HCT116 (cell line): ENCODE measurements around the gene PRKCH. TPM values are rescaled to one million over a fixed set of nuclear protein-coding genes. Genes with fewer than 3 reads are reported as not detected.

Experiments
- ATAC-seq: fragments of 200-7000 bp; cut with Tn5 transposase; 2 replicates; pipeline ENCODE4 v1.9.1; 2020; ENCODE audit warnings: mild to moderate bottlenecking, moderate library complexity
- BruUV-seq: library from RNA; stranded (reverse); fragments of 400-500 nt; replicated peaks from 2 replicates; lab custom pipeline; 2021; lab: Mats Ljungman, UMichigan
- CTCF ChIA-PET: fragments of 300-600 bp; sonication (Branson Sonifier 250); formaldehyde crosslinking; loops from one replicate; lab custom pipeline; 2021; ENCODE audit warnings: antibody characterized with exemption; lab: Charles Lee
- POLR2A ChIA-PET: fragments of 300-600, 350-600 bp; sonication (Branson Sonifier 250); formaldehyde crosslinking; loops from one replicate; lab custom pipeline; 2021; ENCODE audit warnings: antibody characterized with exemption; lab: Charles Lee
- RAD21 ChIA-PET, 2 experiments: fragments of 300-600 bp; sonication (Branson Sonifier 250); formaldehyde crosslinking; loops; one replicate each; lab custom pipeline; 2023; ENCODE audit warnings: low total read pairs in 2 of 2; ENCODE audit not compliant: uncharacterized antibody in 2 of 2, unreplicated experiment in 2 of 2, low non-redundant PET in 1 of 2; lab: Charles Lee
- DNase-seq: peaks from one replicate; pipeline ENCODE4 v3.0.0-alpha.2; 2010; ENCODE audit warnings: low read depth, low spot score
- H2AFZ ChIP-seq: fragments of 200-600 bp; shearing (Covaris generic), sonication (generic); 2 replicates; pipeline ENCODE4 v1.6.1; 2017; ENCODE audit warnings: low read depth, mixed run types, mixed read lengths, antibody characterized with exemption, low read length; ENCODE audit not compliant: poor library complexity, severe bottlenecking
- H3K27ac ChIP-seq: 2 replicates; pipeline ENCODE4 v1.5.1; 2012; ENCODE audit warnings: low read depth, low read length
- H3K27me3 ChIP-seq: fragments of 200-600 bp; sonication (generic); 2 replicates; pipeline ENCODE4 v1.6.1; 2016; ENCODE audit warnings: mixed run types, low read length, mixed read lengths; ENCODE audit not compliant: insufficient read depth
- H3K36me3 ChIP-seq, 2 experiments: fragments of 200-500 bp in 1 of 2; fragments of 200-600 bp in 1 of 2; sonication (Bioruptor generic) in 1 of 2; sonication (generic) in 1 of 2; 2 replicates each; pipeline versions ENCODE4 v1.5.1 to v1.6.1; 2014 to 2016; ENCODE audit warnings: low read length in 2 of 2, inconsistent platforms in 1 of 2, mixed read lengths in 1 of 2, mixed run types in 1 of 2; ENCODE audit not compliant: insufficient read depth in 2 of 2, control insufficient read depth in 1 of 2
- H3K4me1 ChIP-seq, 2 experiments: fragments of 200-600 bp in 1 of 2; sonication (generic) in 1 of 2; 2 replicates each; pipeline versions ENCODE4 v1.5.1 to v1.6.1; 2012 to 2017; ENCODE audit warnings: low read length in 2 of 2, inconsistent platforms in 1 of 2, mild to moderate bottlenecking in 1 of 2, mixed read lengths in 1 of 2, mixed run types in 1 of 2, moderate library complexity in 1 of 2; ENCODE audit not compliant: insufficient read depth in 2 of 2, control insufficient read depth in 1 of 2
- H3K4me2 ChIP-seq: fragments of 200-600 bp; sonication (generic); 2 replicates; pipeline ENCODE4 v1.6.1; 2017; ENCODE audit warnings: mixed run types, low read length, mixed read lengths
- H3K4me3 ChIP-seq, 2 experiments: fragments of 200-600 bp in 1 of 2; sonication (generic) in 1 of 2; replicated peaks in 1 of 2; 2 replicates each; pipeline ENCODE4 v1.5.1; 2011 to 2016; ENCODE audit warnings: low read length in 2 of 2, control low read depth in 1 of 2, low read depth in 1 of 2, mild to moderate bottlenecking in 1 of 2, mixed read lengths in 1 of 2, mixed run types in 1 of 2
- H3K79me2 ChIP-seq: fragments of 200-600 bp; sonication (generic); 2 replicates; pipeline ENCODE4 v1.6.1; 2017; ENCODE audit warnings: mild to moderate bottlenecking, mixed run types, low read length, moderate library complexity, mixed read lengths; ENCODE audit not compliant: insufficient read depth
- H3K9ac ChIP-seq: fragments of 200-600 bp; sonication (generic); 2 replicates; pipeline ENCODE4 v1.6.1; 2016; ENCODE audit warnings: low read length, mixed read lengths
- H3K9me2 ChIP-seq: fragments of 200-600 bp; sonication (generic), shearing (Covaris generic); 2 replicates; pipeline ENCODE4 v1.6.1; 2017; ENCODE audit warnings: mixed run types, mild to moderate bottlenecking, moderate library complexity; ENCODE audit not compliant: insufficient read depth
- H3K9me3 ChIP-seq, 2 experiments: fragments of 200-500 bp in 1 of 2; fragments of 200-600 bp in 1 of 2; sonication (Bioruptor generic) in 1 of 2; sonication (generic) in 1 of 2; 2 replicates each; pipeline ENCODE4 v1.6.1; 2014 to 2017; ENCODE audit warnings: low read length in 2 of 2, mixed read lengths in 2 of 2, inconsistent platforms in 1 of 2, low read depth in 1 of 2, mild to moderate bottlenecking in 1 of 2, mixed run types in 1 of 2, moderate library complexity in 1 of 2; ENCODE audit not compliant: control insufficient read depth in 1 of 2, insufficient read depth in 1 of 2
- H4K20me1 ChIP-seq: fragments of 200-600 bp; sonication (generic), shearing (Covaris generic); 2 replicates; pipeline ENCODE4 v1.6.1; 2017; ENCODE audit warnings: mixed run types, mild to moderate bottlenecking, moderate library complexity; ENCODE audit not compliant: insufficient read depth
- ATF3 ChIP-seq: IDR thresholded peaks from 2 replicates; pipeline ENCODE4 v1.6.1; 2012
- CBX3 ChIP-seq: IDR thresholded peaks from 2 replicates; pipeline ENCODE4 v1.6.1; 2012; ENCODE audit warnings: low read depth
- CEBPB ChIP-seq: IDR thresholded peaks from 2 replicates; pipeline ENCODE4 v1.6.1; 2012; ENCODE audit warnings: low read depth
- EGR1 ChIP-seq: IDR thresholded peaks from 2 replicates; pipeline ENCODE4 v1.6.1; 2012; ENCODE audit warnings: low read depth
- ELF1 ChIP-seq: IDR thresholded peaks from 2 replicates; pipeline ENCODE4 v1.6.1; 2012; ENCODE audit warnings: low read depth, borderline replicate concordance
- EZH2 ChIP-seq: fragments of 200-600 bp; sonication (generic); IDR thresholded peaks from 2 replicates; pipeline ENCODE4 v1.6.1; 2017; ENCODE audit warnings: antibody characterized with exemption, mixed run types
- EZH2phosphoT487 ChIP-seq: fragments of 200-600 bp; IDR thresholded peaks from 2 replicates; pipeline ENCODE4 v1.6.1; 2018; ENCODE audit warnings: antibody characterized with exemption, borderline replicate concordance
- POLR2A ChIP-seq: IDR thresholded peaks from 2 replicates; pipeline ENCODE4 v1.7.0; 2011; ENCODE audit warnings: borderline replicate concordance; ENCODE audit not compliant: insufficient read depth, insufficient read length; ENCODE audit errors: extremely low read depth
- REST ChIP-seq: IDR thresholded peaks from 2 replicates; pipeline ENCODE4 v1.6.1; 2012; ENCODE audit warnings: low read depth
- SP1 ChIP-seq: IDR thresholded peaks from 2 replicates; pipeline ENCODE4 v1.6.1; 2012; ENCODE audit warnings: low read depth
- SRF ChIP-seq: IDR thresholded peaks from 2 replicates; pipeline ENCODE4 v1.6.1; 2012; ENCODE audit warnings: low read depth
- ZFX ChIP-seq: fragments of 450-650 bp; IDR thresholded peaks from 2 replicates; pipeline ENCODE4 v1.6.1; 2017
- ZNF274 ChIP-seq: fragments of 200-500 bp; sonication (Bioruptor generic); IDR thresholded peaks from 2 replicates; pipeline ENCODE4 v1.6.1; 2014; ENCODE audit warnings: mild to moderate bottlenecking, low read depth, low read length, inconsistent platforms
- intact Hi-C: fragments of 100-400 bp; cut with micrococcal nuclease; formaldehyde crosslinking; loops from 2 replicates; pipeline ENCODE4 v1.10.0; 2022
- total RNA-seq: library from RNA; stranded (reverse); gene quantifications from one replicate; pipeline ENCODE4 v1.2.1, GENCODE V29; 2021; ENCODE audit not compliant: unreplicated experiment
- TF ChIP-seq, protein P1 (sequence below): IDR thresholded peaks from 2 replicates; pipeline ENCODE4 v1.6.1; 2011; ENCODE audit warnings: mild to moderate bottlenecking, low read length, moderate library complexity; ENCODE audit not compliant: insufficient replicate concordance; ENCODE audit errors: extremely low read depth

PRKCH gene
- total RNA-seq, 1 experiment from 2014 or later: 16.6 TPM

GRCh38 chr14:61524936-61525292 lies 203.5 kb downstream of the PRKCH start:
- peak overlapping the region; percentile 92 for H3K27ac ChIP-seq
- peak overlapping the region in 1 of 2 experiments; percentile 15; a peak in 2 of 4 replicates for H3K4me3 ChIP-seq
- no peaks in the 10 kb centered on the region for H3K9me2 ChIP-seq
- CTCF ChIA-PET: interaction anchor here (1.8 kb wide), 1 partner anchor 49 kb away, joined by 7 read pairs; no protein-coding TSS in a partner anchor
- no peaks in the 10 kb centered on the region for H3K36me3 ChIP-seq
- H3K9ac ChIP-seq: peak overlapping the region; percentile 48
- RAD21 ChIA-PET: interaction anchor here (1.0 to 1.5 kb wide), 4 partner anchors 13 to 313 kb away, joined by 3 to 6 read pairs (median 5); no protein-coding TSS in a partner anchor
- no peaks in the 10 kb centered on the region for H3K79me2 ChIP-seq
- no peaks in the 10 kb centered on the region for H3K9me3 ChIP-seq
- BruUV-seq: no TSS peak
- H3K4me2 ChIP-seq: peak overlapping the region; percentile 71
- peak; percentile 57 for ATAC-seq
- no peaks in the 10 kb centered on the region for H4K20me1 ChIP-seq
- POLR2A ChIA-PET: interaction anchor here (0.9 to 6.7 kb wide), 11 partner anchors 8 to 313 kb away, joined by 3 to 45 read pairs (median 5); partner anchors contain the start of gene HIF1A
- intact Hi-C loops: loop anchor here (1.0 kb wide), 1 partner anchor 38 kb away; no protein-coding TSS in a partner anchor
- peaks cover 63 to 66% of the 10 kb centered on the region in 2 experiments for H3K4me1 ChIP-seq
- no peak overlapping the region for H2AFZ ChIP-seq
- DNase-seq: no peak
- TF ChIP-seq ELF1 (no peak), EZH2 (no peak), CEBPB (no peak), CBX3 (no peak), ZNF274 (no peak), EZH2phosphoT487 (no peak), REST (no peak), EGR1 (no peak), SRF (no peak), SP1 (no peak), POLR2A (no peak), ZFX (no peak), ATF3 (no peak)
- TF ChIP-seq, protein P1, sequence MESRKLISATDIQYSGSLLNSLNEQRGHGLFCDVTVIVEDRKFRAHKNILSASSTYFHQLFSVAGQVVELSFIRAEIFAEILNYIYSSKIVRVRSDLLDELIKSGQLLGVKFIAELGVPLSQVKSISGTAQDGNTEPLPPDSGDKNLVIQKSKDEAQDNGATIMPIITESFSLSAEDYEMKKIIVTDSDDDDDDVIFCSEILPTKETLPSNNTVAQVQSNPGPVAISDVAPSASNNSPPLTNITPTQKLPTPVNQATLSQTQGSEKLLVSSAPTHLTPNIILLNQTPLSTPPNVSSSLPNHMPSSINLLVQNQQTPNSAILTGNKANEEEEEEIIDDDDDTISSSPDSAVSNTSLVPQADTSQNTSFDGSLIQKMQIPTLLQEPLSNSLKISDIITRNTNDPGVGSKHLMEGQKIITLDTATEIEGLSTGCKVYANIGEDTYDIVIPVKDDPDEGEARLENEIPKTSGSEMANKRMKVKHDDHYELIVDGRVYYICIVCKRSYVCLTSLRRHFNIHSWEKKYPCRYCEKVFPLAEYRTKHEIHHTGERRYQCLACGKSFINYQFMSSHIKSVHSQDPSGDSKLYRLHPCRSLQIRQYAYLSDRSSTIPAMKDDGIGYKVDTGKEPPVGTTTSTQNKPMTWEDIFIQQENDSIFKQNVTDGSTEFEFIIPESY: no peak
- H3K27me3 ChIP-seq: no peaks in the 10 kb centered on the region
